GM12801 (cell line): Measurements from ENCODE around the gene CABCOCO1.

Experiments
- TF ChIP-seq, protein P1 (sequence below): IDR thresholded peaks from one replicate; pipeline ENCODE4 v1.5.1; 2011; ENCODE audit warnings: control low read depth; ENCODE audit not compliant: insufficient read length; ENCODE audit errors: extremely low read depth

The CABCOCO1 gene

DNA sequence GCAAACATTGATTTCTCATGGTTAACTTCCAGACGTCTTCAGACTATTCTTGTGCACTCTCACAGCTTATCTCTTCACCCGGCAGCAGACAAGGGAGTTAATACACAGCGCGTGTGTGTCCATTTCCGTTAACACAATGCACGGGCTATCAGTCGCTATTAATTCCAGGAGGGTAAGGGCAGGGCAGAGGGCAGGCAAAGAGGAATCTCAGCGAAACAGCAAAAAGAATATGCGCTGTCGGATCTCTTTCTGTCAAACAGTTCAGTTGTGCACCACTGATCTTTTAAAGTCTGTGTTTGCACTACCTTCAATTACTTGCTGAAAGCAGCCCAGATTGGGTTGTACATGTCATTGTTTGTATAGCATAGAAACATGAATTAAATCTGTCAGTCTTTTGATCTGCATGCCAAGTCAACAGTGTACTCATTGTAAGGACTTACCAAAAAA, 41.1 kb upstream of the CABCOCO1 start:
- TF ChIP-seq, protein P1, sequence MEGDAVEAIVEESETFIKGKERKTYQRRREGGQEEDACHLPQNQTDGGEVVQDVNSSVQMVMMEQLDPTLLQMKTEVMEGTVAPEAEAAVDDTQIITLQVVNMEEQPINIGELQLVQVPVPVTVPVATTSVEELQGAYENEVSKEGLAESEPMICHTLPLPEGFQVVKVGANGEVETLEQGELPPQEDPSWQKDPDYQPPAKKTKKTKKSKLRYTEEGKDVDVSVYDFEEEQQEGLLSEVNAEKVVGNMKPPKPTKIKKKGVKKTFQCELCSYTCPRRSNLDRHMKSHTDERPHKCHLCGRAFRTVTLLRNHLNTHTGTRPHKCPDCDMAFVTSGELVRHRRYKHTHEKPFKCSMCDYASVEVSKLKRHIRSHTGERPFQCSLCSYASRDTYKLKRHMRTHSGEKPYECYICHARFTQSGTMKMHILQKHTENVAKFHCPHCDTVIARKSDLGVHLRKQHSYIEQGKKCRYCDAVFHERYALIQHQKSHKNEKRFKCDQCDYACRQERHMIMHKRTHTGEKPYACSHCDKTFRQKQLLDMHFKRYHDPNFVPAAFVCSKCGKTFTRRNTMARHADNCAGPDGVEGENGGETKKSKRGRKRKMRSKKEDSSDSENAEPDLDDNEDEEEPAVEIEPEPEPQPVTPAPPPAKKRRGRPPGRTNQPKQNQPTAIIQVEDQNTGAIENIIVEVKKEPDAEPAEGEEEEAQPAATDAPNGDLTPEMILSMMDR: no peak

DNA sequence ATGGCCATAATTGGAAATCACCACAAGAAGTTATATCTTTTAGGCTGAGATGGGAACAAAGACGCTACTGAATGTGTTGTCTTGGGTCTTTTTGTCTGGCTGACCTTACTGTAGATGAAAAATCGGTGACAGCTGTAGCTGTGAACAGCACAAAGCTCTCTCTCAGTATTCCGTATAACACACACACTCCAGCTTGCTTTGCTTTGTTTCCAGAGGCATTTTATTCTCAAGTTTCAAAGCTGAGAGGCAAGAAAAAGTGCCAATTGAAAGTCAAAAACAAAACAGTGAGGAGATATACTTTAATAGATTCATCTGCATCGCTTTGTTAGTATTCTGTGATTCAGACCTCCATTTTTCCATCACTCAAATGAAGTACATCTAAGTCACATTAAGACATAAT, 39.6 kb upstream of the CABCOCO1 start:
- TF ChIP-seq, protein P1: no peak

DNA sequence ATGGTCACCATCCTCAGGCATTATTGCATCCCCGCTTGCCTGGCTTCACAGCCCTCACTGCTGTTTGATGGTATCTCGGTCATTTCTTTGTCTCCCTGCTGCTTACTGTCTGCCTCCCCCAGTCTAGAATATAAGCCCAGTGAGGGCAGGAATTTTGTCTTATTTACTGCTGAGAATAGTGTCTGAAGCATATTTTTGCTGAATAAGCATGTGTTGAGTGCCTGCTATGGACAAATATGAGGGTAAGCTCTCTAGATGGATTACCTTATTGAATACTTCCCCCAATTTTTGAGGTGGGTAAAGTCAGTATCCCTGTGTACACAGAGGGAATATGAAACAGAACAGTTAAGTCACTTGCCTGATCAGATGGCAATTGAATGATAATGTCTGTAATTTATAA, 36.5 kb upstream of the CABCOCO1 start:
- TF ChIP-seq, protein P1: no peak

DNA sequence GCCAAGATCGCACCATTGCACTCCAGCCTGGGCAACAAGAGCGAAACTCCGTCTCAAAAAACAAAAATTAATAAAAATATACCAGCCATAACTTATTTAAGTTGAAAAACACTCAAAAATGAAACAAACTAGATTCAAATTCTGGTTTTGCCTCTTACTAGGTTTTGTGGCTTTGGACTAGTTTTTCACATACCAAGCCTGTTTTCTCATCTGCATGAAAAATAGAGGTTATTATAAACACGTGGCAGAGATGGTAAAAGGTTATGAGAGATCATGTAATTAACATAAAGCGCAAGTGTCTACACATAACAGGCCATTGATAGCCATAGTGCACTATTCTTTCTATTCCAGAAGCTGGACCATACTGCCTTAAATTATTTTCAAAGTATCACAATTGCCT, 35.5 kb upstream of the CABCOCO1 start:
- TF ChIP-seq, protein P1: no peak

DNA sequence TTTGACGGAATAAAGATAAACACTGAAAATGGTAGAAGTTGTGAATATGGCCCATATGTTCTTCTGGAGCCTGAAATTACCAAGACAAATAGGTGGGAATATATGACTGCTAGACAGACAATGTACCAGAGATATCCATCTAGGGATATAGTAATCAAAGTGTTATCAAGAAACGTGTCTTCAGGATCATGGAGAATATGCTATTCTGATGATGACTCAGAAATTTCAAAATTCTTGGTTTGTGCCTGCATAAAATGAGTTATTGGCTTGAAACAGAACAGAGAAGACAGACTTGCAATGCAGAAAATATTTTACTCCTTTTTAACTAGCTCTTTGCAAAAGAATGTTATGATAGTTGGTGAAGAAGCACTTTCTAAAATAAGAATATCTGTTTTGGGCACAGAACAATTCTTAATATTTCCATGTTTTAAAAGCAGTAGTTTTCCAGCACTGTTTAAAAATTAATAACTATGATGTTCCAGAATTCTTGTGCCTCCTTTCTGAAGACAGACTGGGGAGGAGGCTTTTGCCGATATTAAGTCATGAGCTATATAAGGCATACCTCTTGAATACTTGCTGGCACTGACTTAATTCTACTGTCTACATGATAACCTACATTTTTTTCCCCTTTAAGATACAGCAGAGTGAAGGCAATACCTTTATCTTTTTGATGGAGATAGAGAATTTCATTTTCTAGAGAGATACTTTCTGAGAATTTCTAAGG, 34.4 kb upstream of the CABCOCO1 start:
- TF ChIP-seq, protein P1: no peak

DNA sequence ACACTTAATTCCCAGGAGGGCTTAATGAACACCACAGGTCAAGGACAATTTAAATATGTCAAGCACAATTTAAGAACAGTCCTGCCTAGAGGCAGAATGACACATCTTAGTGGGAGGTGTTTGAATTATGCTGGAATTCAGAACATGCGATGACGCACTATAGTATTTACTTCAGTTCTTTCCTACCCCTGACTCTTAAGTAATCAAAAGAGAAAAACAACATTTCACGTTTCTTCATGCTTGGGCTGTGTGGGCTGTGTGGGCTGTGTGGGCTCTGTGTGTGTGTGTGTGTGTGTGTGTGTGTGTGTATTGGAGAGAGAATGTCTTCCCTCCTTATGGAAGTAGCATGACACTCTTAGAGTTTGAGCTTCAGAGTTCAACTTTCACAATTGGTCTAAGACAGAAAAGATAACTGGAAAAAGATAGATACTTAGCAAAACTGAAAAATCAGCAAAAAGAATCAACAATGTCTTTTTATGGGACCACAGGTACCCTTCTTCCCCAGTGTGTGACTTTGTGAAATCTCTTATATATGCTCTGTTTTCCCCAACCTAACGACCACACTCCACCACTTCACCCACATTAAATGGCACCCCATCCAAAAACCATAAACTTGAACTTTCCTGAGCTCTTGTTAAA, 33.7 kb upstream of the CABCOCO1 start:
- TF ChIP-seq, protein P1: no peak

DNA sequence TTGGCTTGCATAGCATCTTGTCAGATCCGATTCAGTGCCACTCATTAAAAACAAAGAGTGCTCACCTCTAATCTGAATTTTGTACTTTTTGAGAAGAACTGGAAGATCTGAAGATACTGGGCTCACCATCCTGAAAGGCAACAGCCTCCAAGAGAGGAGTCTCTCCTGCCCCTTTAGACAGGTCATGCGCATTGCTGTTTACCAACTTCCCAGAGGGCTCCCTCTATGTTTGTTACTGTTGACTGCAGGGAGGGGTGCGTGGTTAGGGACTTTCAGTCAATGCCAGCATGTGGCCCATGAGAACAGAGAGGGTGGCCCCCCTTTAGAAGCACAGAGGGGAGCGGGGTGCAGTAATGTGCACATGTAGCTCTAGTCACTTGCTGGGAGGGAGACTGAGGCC, 33.2 kb upstream of the CABCOCO1 start:
- TF ChIP-seq, protein P1: no peak
